Measurements from ENCODE around the gene SMYD4. TPM values are rescaled to one million over a fixed set of nuclear protein-coding genes. Genes with fewer than 3 reads are reported as not detected.

The SMYD4 gene
- total and polyA plus RNA-seq, 2 donors (not counting 1 experiment from before 2014, with no cell fraction given): 11.9 to 37.5 TPM

GRCh38 chr17:1783834-1784611 lies 45.7 kb downstream of the SMYD4 start:
- POLR2A ChIA-PET: interaction anchor here (0.5 to 3.8 kb wide), 10 partner anchors 13 to 524 kb away, joined by 3 to 59 read pairs (median 10); partner anchors contain the start of genes SERPINF1, SLC43A2 and WDR81
- no peaks in the 10 kb centered on the region for H3K27me3 Mint-ChIP-seq
- Histone ChIP-seq H3K27me3 (replicated peaks in 1 of 4; ENCODE audit: control extremely low read depth in 1 of 4, control insufficient read depth in 3 of 4, insufficient read depth in 4 of 4, low read length in 3 of 4) (no peaks in the 10 kb centered on the region), H3K36me3 (replicated peaks in 1 of 2; ENCODE audit: control extremely low read depth in 1 of 2, control insufficient read depth in 1 of 2, extremely low read depth in 1 of 2, insufficient read depth in 2 of 2, low read length in 1 of 2) (peaks cover 7 to 38% of the 10 kb centered on the region in 2 experiments), H3K79me2 (ENCODE audit: control insufficient read depth, insufficient read depth, low read length) (no peaks in the 10 kb centered on the region), H4K20me1 (ENCODE audit: control insufficient read depth, insufficient read depth, low read length, poor library complexity, severe bottlenecking) (no peaks in the 10 kb centered on the region), H3K4me1 (ENCODE audit: control insufficient read depth in 2 of 2, insufficient read depth in 2 of 2, low read length in 2 of 2) (peaks cover 27 to 30% of the 10 kb centered on the region in 2 donors), H3K4me3 (ENCODE audit: control extremely low read depth in 1 of 5, extremely low read depth in 1 of 5, insufficient read depth in 1 of 5, low read depth in 2 of 5, low read length in 4 of 5) (peak overlapping the region in 2 of 5 experiments; percentile 15 to 22), H3K9me3 (ENCODE audit: control extremely low read depth in 1 of 3, control insufficient read depth in 2 of 3, insufficient read depth in 1 of 3, low read length in 2 of 3) (no peaks in the 10 kb centered on the region), H3K4me2 (replicated peaks; ENCODE audit: low read depth, low read length, poor library complexity, severe bottlenecking) (peak overlapping the region; percentile 68), H3K27ac (ENCODE audit: low read length in 2 of 2) (peak overlapping the region; percentile 92 to 97), H2AFZ (ENCODE audit: insufficient read depth, low read depth, low read length, poor library complexity, severe bottlenecking) (peak overlapping the region; percentile 33), H3K9ac (ENCODE audit: low read length) (peak overlapping the region; percentile 16)
- intact Hi-C loops (cut with micrococcal nuclease): loop anchor here (1.0 to 2.0 kb wide), 5 partner anchors 19 to 115 kb away; partner anchors contain the start of genes PRPF8 and SMYD4
- H3K27ac Mint-ChIP-seq: peak overlapping the region; percentile 98
- ATAC-seq (ENCODE audit: low read depth) (peak; percentile 87), DNase-seq (peak; percentile 83)
- WGBS (ENCODE audit: insufficient coverage): 48% methylated on average over 12 of the region's 16 CpGs
- H3K4me3 Mint-ChIP-seq: peak overlapping the region; percentile 80
- no peaks in the 10 kb centered on the region for H3K9me3 Mint-ChIP-seq (ENCODE audit: insufficient read depth)
- TF ChIP-seq CTCF (IDR thresholded peaks at IDR 0.05): peak; percentile 73
- TF ChIP-seq EZH2 (IDR thresholded peaks at IDR 0.05; ENCODE audit: borderline replicate concordance, insufficient read depth, low read depth, low read length, poor library complexity, severe bottlenecking): no peak
- CTCF ChIA-PET: interaction anchor here (0.5 to 8.3 kb wide), 31 partner anchors 9 to 217 kb away, joined by 3 to 397 read pairs (median 7); partner anchors contain the start of genes PRPF8, RILP, SERPINF1 and WDR81
- H3K4me1 Mint-ChIP-seq: peaks cover 28% of the 10 kb centered on the region

Data from B cell (primary cell).